HepG2 (cell line): ENCODE measurements around the gene HYPK. TPM values are rescaled to one million over a fixed set of nuclear protein-coding genes. Genes with fewer than 3 reads are reported as not detected.

ENCODE experiments used
- FOXJ3 ChIP-seq: sonication (generic); formaldehyde crosslinking; IDR thresholded peaks from 2 replicates; pipeline ENCODE4 v1.4.0; 2020; ENCODE audit warnings: missing genetic modification reagents, mild to moderate bottlenecking, borderline replicate concordance
- HDAC6 ChIP-seq: fragments of 200-600 bp; sonication (generic); IDR thresholded peaks from 2 replicates; pipeline ENCODE4 v1.7.0; 2017; ENCODE audit warnings: mild to moderate bottlenecking, antibody characterized with exemption, low read length, low read depth
- HOXD1 ChIP-seq: sonication (generic); formaldehyde crosslinking; IDR thresholded peaks from 2 replicates; pipeline ENCODE4 v1.5.0; 2020; ENCODE audit warnings: missing genetic modification reagents
- KDM5B ChIP-seq: sonication (generic); formaldehyde crosslinking; IDR thresholded peaks from 2 replicates; pipeline ENCODE4 v1.4.0; 2020; ENCODE audit warnings: missing genetic modification reagents, mild to moderate bottlenecking, borderline replicate concordance
- LCORL ChIP-seq, 2 experiments: fragments of 450-650 bp in 1 of 2; sonication (generic) in 1 of 2; formaldehyde crosslinking in 1 of 2; IDR thresholded peaks; 2 replicates each; pipeline versions ENCODE4 v1.5.0 to v1.6.1; 2017 to 2020; ENCODE audit warnings: antibody characterized with exemption in 1 of 2, missing genetic modification reagents in 1 of 2
- ONECUT2 ChIP-seq: sonication (generic); formaldehyde crosslinking; IDR thresholded peaks from 2 replicates; pipeline ENCODE4 v1.4.0; 2020; ENCODE audit warnings: missing genetic modification reagents
- PHF8 ChIP-seq: sonication (generic); formaldehyde crosslinking; IDR thresholded peaks from 2 replicates; pipeline ENCODE4 v1.5.0; 2020; ENCODE audit warnings: missing genetic modification reagents
- PTBP1 ChIP-seq: fragments of 200-400 bp; formaldehyde crosslinking; IDR thresholded peaks from 2 replicates; pipeline ENCODE4 v1.6.1; 2018; ENCODE audit warnings: low read length, low read depth; ENCODE audit not compliant: poor library complexity, severe bottlenecking
- SMYD3 ChIP-seq: sonication (generic); formaldehyde crosslinking; IDR thresholded peaks from 2 replicates; pipeline ENCODE4 v1.8.1; 2023; ENCODE audit warnings: mild to moderate bottlenecking, missing genetic modification reagents
- UBTF ChIP-seq: sonication (generic); formaldehyde crosslinking; IDR thresholded peaks from 2 replicates; pipeline ENCODE4 v1.4.0; 2020; ENCODE audit warnings: mild to moderate bottlenecking, missing genetic modification reagents
- ZC3H4 ChIP-seq: sonication (generic); formaldehyde crosslinking; IDR thresholded peaks from 2 replicates; pipeline ENCODE4 v1.4.0; 2020; ENCODE audit warnings: missing genetic modification reagents, borderline replicate concordance
- ZEB1 ChIP-seq: IDR thresholded peaks from 2 replicates; pipeline ENCODE4 v1.6.1; 2012; ENCODE audit warnings: mild to moderate bottlenecking, low read depth, inconsistent platforms; ENCODE audit not compliant: insufficient replicate concordance
- ZFX ChIP-seq: sonication (generic); formaldehyde crosslinking; IDR thresholded peaks from 2 replicates; pipeline ENCODE4 v1.4.0; 2020; ENCODE audit warnings: mild to moderate bottlenecking, low read depth, missing genetic modification reagents, moderate library complexity
- ZNF224 ChIP-seq: sonication (generic); formaldehyde crosslinking; IDR thresholded peaks from 2 replicates; pipeline ENCODE4 v1.5.0; 2020; ENCODE audit warnings: mild to moderate bottlenecking, missing genetic modification reagents
- ZNF333 ChIP-seq: sonication (generic); formaldehyde crosslinking; IDR thresholded peaks from 2 replicates; pipeline ENCODE4 v1.4.0; 2020; ENCODE audit warnings: mild to moderate bottlenecking, missing genetic modification reagents, borderline replicate concordance
- ZNF335 ChIP-seq: sonication (generic); formaldehyde crosslinking; IDR thresholded peaks from 2 replicates; pipeline ENCODE4 v1.4.0; 2020; ENCODE audit warnings: missing genetic modification reagents
- ZNF501 ChIP-seq: sonication (generic); formaldehyde crosslinking; IDR thresholded peaks from 2 replicates; pipeline ENCODE4 v1.5.1; 2020; ENCODE audit warnings: mild to moderate bottlenecking, moderate library complexity, missing genetic modification reagents
- ZNF574 ChIP-seq: sonication (generic); formaldehyde crosslinking; IDR thresholded peaks from 2 replicates; pipeline ENCODE4 v1.4.0; 2020; ENCODE audit warnings: missing genetic modification reagents
- ZNF674 ChIP-seq: sonication (generic); formaldehyde crosslinking; IDR thresholded peaks from 2 replicates; pipeline ENCODE4 v1.5.0; 2020; ENCODE audit warnings: low read depth, mild to moderate bottlenecking, missing genetic modification reagents
- ZNF7 ChIP-seq: IDR thresholded peaks from 2 replicates; pipeline ENCODE4 v1.6.1; 2016; ENCODE audit warnings: missing biosample characterization, missing genetic modification reagents
- ZNF781 ChIP-seq: sonication (generic); formaldehyde crosslinking; IDR thresholded peaks from 2 replicates; pipeline ENCODE4 v1.5.1; 2020; ENCODE audit warnings: borderline replicate concordance, mild to moderate bottlenecking, missing genetic modification reagents; ENCODE audit errors: not compliant biosample characterization
- polyA plus RNA-seq, 8 experiments: library from polyadenylated mRNA; depleted of rRNA in 3 of 8; stranded (reverse) in 7 of 8; unstranded in 1 of 8; fragments of >200 nt; fragmentation: Illumina TruSeq in 4 of 8; extraction: Trizol in 4 of 8; gene quantifications; 2 replicates each; pipeline versions ENCODE4 v1.2.1 to v1.2.3, GENCODE V29; 2011 to 2016; ENCODE audit warnings: low read depth in 4 of 8, missing spikeins in 1 of 8, mixed read lengths in 1 of 8; ENCODE audit not compliant: insufficient read depth in 1 of 8
- total RNA-seq, 5 experiments: library from RNA; depleted of rRNA; stranded (reverse); fragments of >200 nt; fragmentation: Illumina TruSeq; extraction: Trizol; gene quantifications; 2 replicates each; pipeline ENCODE4 v1.2.3, GENCODE V29; 2016; ENCODE audit warnings: low read depth in 1 of 5
- TF ChIP-seq, protein P1 (sequence below): sonication (generic); formaldehyde crosslinking; IDR thresholded peaks from 2 replicates; pipeline ENCODE4 v1.4.0; 2020; ENCODE audit warnings: missing genetic modification reagents

HYPK gene
- total and polyA plus RNA-seq, 2 of the 13 experiments (the other 11 are each of a cell fraction or from before 2014, with no cell fraction given): 13.5 to 16.5 TPM

- TF ChIP-seq LCORL (IDR thresholded peaks at IDR 0.05): no peak
- TF ChIP-seq LCORL (CRISPR knock-in tag; IDR thresholded peaks at IDR 0.05): 0 out of 2 replicates have a peak, but pooled peaks have one; percentile 4
- TF ChIP-seq ZFX (CRISPR knock-in tag): no peak
- no peak for TF ChIP-seq SMYD3 (CRISPR knock-in tag)
- TF ChIP-seq ONECUT2 (CRISPR knock-in tag): no peak
- TF ChIP-seq ZEB1: no peak
- TF ChIP-seq HDAC6: no peak
- TF ChIP-seq PHF8 (CRISPR knock-in tag): peak; percentile 6; the same call in 1 of the 2 replicates
- TF ChIP-seq KDM5B (CRISPR knock-in tag): 0 out of 2 replicates have a peak, but pooled peaks have one; percentile 8
- 0 out of 2 replicates have a peak, but pooled peaks have one; percentile 3 for TF ChIP-seq ZNF333 (CRISPR knock-in tag)
- TF ChIP-seq PTBP1: peak; percentile 63
- no peak for TF ChIP-seq HOXD1 (CRISPR knock-in tag)
- no peak for TF ChIP-seq FOXJ3 (CRISPR knock-in tag)
- no peak for TF ChIP-seq ZNF574 (CRISPR knock-in tag)
- TF ChIP-seq UBTF (CRISPR knock-in tag): no peak; the same call in 1 of the 2 replicates
- TF ChIP-seq ZNF7: no peak
- peak; percentile 78; the same call in 1 of the 2 replicates for TF ChIP-seq ZC3H4 (CRISPR knock-in tag)
- TF ChIP-seq ZNF224 (CRISPR knock-in tag): 0 out of 2 replicates have a peak, but pooled peaks have one; percentile 32
- TF ChIP-seq, protein P1, sequence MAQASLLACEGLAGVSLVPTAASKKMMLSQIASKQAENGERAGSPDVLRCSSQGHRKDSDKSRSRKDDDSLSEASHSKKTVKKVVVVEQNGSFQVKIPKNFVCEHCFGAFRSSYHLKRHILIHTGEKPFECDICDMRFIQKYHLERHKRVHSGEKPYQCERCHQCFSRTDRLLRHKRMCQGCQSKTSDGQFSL (CRISPR knock-in tag): 0 out of 2 replicates have a peak, but pooled peaks have one; percentile 24
- TF ChIP-seq ZNF335: no peak
- TF ChIP-seq ZNF781 (CRISPR knock-in tag): no peak
- peak; percentile 62; the same call in 1 of the 2 replicates for TF ChIP-seq ZNF501
- no peak for TF ChIP-seq ZNF674
These were observed 7.5 kb upstream of the HYPK start (continued) for GRCh38 chr15:43792761-43793476.
